Measurements from ENCODE around the gene WDR90. TPM values are rescaled to one million over a fixed set of nuclear protein-coding genes. Genes with fewer than 3 reads are reported as not detected.
"Not testable (repeated sequence)": the region's sequence is repeated elsewhere in the genome, so short reads cannot be mapped to it uniquely, and the experiment has no call there.

WDR90 gene
- polyA plus RNA-seq, 1 donor from 2014 or later, result 32.1 TPM

GRCh38 chr16:689175-689897, 40.2 kb downstream of the WDR90 start:
- H3K27ac ChIP-seq (ENCODE audit: low read length), result peak overlapping the region; percentile 55

GRCh38 chr16:691242-691641, 42.1 kb downstream of the WDR90 start:
- H3K27ac ChIP-seq (ENCODE audit: low read length); H3K36me3 ChIP-seq (ENCODE audit: insufficient read depth, low read length): not testable (repeated sequence)
- H3K27me3 ChIP-seq (ENCODE audit: insufficient read depth, low read depth, low read length), result peaks cover 19% of the 10 kb centered on the region

More at GRCh38 chr16:689175-689897, 40.2 kb downstream of the WDR90 start:
- Histone ChIP-seq H3K36me3 (ENCODE audit: insufficient read depth, low read length) (no peaks in the 10 kb centered on the region), H3F3A (ENCODE audit: insufficient read depth, low read length, poor library complexity, severe bottlenecking) (no peaks in the 10 kb centered on the region), H3K27me3 (ENCODE audit: insufficient read depth, low read depth, low read length) (peaks cover 2% of the 10 kb centered on the region), H3K9me2 (ENCODE audit: insufficient read depth, low read length) (no peaks in the 10 kb centered on the region), H3K4me2 (ENCODE audit: low read length) (peak overlapping the region; percentile 98), H3K9ac (ENCODE audit: low read length) (peak overlapping the region; percentile 85), H3K9me3 (ENCODE audit: low read length) (no peaks in the 10 kb centered on the region), H2AFZ (ENCODE audit: low read depth, low read length) (no peak overlapping the region), H3K79me2 (replicated peaks; ENCODE audit: insufficient read depth, low read length) (peaks cover 6% of the 10 kb centered on the region), H3K4me3 (ENCODE audit: low read length) (peak overlapping the region; percentile 91), H4K20me1 (ENCODE audit: insufficient read depth) (no peaks in the 10 kb centered on the region)
- TF ChIP-seq EP300 (conservative IDR thresholded peaks at IDR 0.05; ENCODE audit: poor library complexity, severe bottlenecking) (no peak), EZH2 (IDR thresholded peaks at IDR 0.05; ENCODE audit: borderline replicate concordance, insufficient read depth, low read length, poor library complexity, severe bottlenecking) (no peak), TAF1 (IDR thresholded peaks at IDR 0.05; ENCODE audit: low read depth) (no peak), RAD21 (conservative IDR thresholded peaks at IDR 0.05) (no peak), CTCF (IDR thresholded peaks at IDR 0.05; ENCODE audit: poor library complexity, severe bottlenecking) (no peak), MXI1 (conservative IDR thresholded peaks at IDR 0.05; ENCODE audit: poor library complexity, severe bottlenecking) (no peak), POLR2AphosphoS5 (IDR thresholded peaks at IDR 0.05) (no peak), SMC3 (conservative IDR thresholded peaks at IDR 0.05; ENCODE audit: poor library complexity) (no peak), REST (IDR thresholded peaks at IDR 0.05; ENCODE audit: borderline replicate concordance) (no peak)

More at GRCh38 chr16:691242-691641, 42.1 kb downstream of the WDR90 start:
- H3K79me2 ChIP-seq (replicated peaks; ENCODE audit: insufficient read depth, low read length); H3F3A ChIP-seq (ENCODE audit: insufficient read depth, low read length, poor library complexity, severe bottlenecking); H3K9me2 ChIP-seq (ENCODE audit: insufficient read depth, low read length); H3K9ac ChIP-seq (ENCODE audit: low read length); H4K20me1 ChIP-seq (ENCODE audit: insufficient read depth); H2AFZ ChIP-seq (ENCODE audit: low read depth, low read length); H3K4me3 ChIP-seq (ENCODE audit: low read length); H3K9me3 ChIP-seq (ENCODE audit: low read length); H3K4me2 ChIP-seq (ENCODE audit: low read length): not testable (repeated sequence)

Measured in neural cell (in vitro differentiated cells).